K562 (cell line): ENCODE results near the gene SERPING1. TPM values are rescaled to one million over a fixed set of nuclear protein-coding genes. Genes with fewer than 3 reads are reported as not detected.

Experiments
- BCOR ChIP-seq: fragments of 450-650 bp; IDR thresholded peaks from 2 replicates; pipeline ENCODE4 v1.6.1; 2016
- BMI1 ChIP-seq: fragments of 150-350 bp; IDR thresholded peaks from 2 replicates; pipeline ENCODE4 v1.6.1; 2014; ENCODE audit warnings: low read length
- BRD9 ChIP-seq: fragments of 450-650 bp; IDR thresholded peaks from 2 replicates; pipeline ENCODE4 v1.6.1; 2018; ENCODE audit warnings: low read depth; ENCODE audit not compliant: partially characterized antibody
- CEBPB ChIP-seq: fragments of 450-650 bp; IDR thresholded peaks from 2 replicates; pipeline ENCODE4 v1.6.1; 2016; ENCODE audit warnings: missing genetic modification characterization, missing compliant biosample characterization
- EWSR1 ChIP-seq: fragments of 450-650 bp; IDR thresholded peaks from 2 replicates; pipeline ENCODE4 v1.6.1; 2018; ENCODE audit warnings: borderline replicate concordance, mild to moderate bottlenecking, low read depth, moderate library complexity; ENCODE audit not compliant: partially characterized antibody
- PKNOX1 ChIP-seq: fragments of 450-650 bp; IDR thresholded peaks from 2 replicates; pipeline ENCODE4 v1.6.1; 2016
- POU5F1 ChIP-seq: fragments of 150-350 bp; IDR thresholded peaks from 2 replicates; pipeline ENCODE4 v1.6.1; 2014; ENCODE audit warnings: borderline replicate concordance, low read length, low read depth, mild to moderate bottlenecking; ENCODE audit not compliant: partially characterized antibody
- PPARD ChIP-seq: fragments of 250-450 bp; sonication (Bioruptor Pico); IDR thresholded peaks from 2 replicates; pipeline ENCODE4 v1.8.0; 2022; ENCODE audit warnings: inconsistent platforms, mild to moderate bottlenecking, moderate library complexity
- SMARCE1 ChIP-seq: fragments of 450-650 bp; IDR thresholded peaks from 2 replicates; pipeline ENCODE4 v1.7.1; 2016; ENCODE audit warnings: mild to moderate bottlenecking
- ZBTB7A ChIP-seq: IDR thresholded peaks from 2 replicates; pipeline ENCODE4 v1.6.1; 2011; ENCODE audit warnings: low read depth, mild to moderate bottlenecking, low read length, moderate library complexity, borderline replicate concordance; ENCODE audit not compliant: control insufficient read depth
- ZKSCAN8 ChIP-seq: fragments of 200-800 bp; sonication (Bioruptor generic); IDR thresholded peaks from 2 replicates; pipeline ENCODE4 v1.6.1; 2016; ENCODE audit warnings: missing genetic modification characterization, missing compliant biosample characterization
- ZNF12 ChIP-seq: sonication (generic); formaldehyde crosslinking; IDR thresholded peaks from 2 replicates; pipeline ENCODE4 v1.4.0; 2020; ENCODE audit warnings: mild to moderate bottlenecking, missing genetic modification reagents
- polyA plus RNA-seq, 8 experiments: library from polyadenylated mRNA; depleted of rRNA in 4 of 8; stranded (reverse) in 5 of 8; unstranded in 3 of 8; fragments of >200 nt; fragmentation: Nextera tagmentation in 2 of 8; fragmentation: Illumina TruSeq in 1 of 8; extraction: Ambion mirVana in 2 of 8; extraction: Trizol in 1 of 8; gene quantifications; 2 replicates each; pipeline versions ENCODE4 v1.2.1 to v1.2.3, GENCODE V29; 2011 to 2014; ENCODE audit warnings: inconsistent platforms in 1 of 8, missing spikeins in 1 of 8
- total RNA-seq, 7 experiments: library from RNA; depleted of rRNA in 6 of 7; stranded (reverse); fragments of >200 nt in 6 of 7; fragmentation: Illumina TruSeq in 2 of 7; extraction: Trizol in 2 of 7; gene quantifications; 2 replicates each; pipeline versions ENCODE4 v1.2.1 to v1.2.3, GENCODE V29; 2011 to 2021; ENCODE audit warnings: low replicate concordance in 1 of 7
- TF ChIP-seq, protein P1 (sequence below): sonication (generic); formaldehyde crosslinking; IDR thresholded peaks from 2 replicates; pipeline ENCODE4 v1.8.0; 2023; ENCODE audit warnings: mild to moderate bottlenecking, missing genetic modification reagents
- TF ChIP-seq, protein P2 (sequence below), 2 experiments: IDR thresholded peaks; 2 replicates each; pipeline ENCODE4 v1.6.1; 2011; ENCODE audit warnings: borderline replicate concordance in 1 of 2, control low read depth in 1 of 2, low read depth in 1 of 2, low read length in 1 of 2, mild to moderate bottlenecking in 1 of 2, mixed read lengths in 1 of 2, moderate library complexity in 1 of 2; ENCODE audit not compliant: insufficient read depth in 1 of 2, insufficient read length in 1 of 2, poor library complexity in 1 of 2, severe bottlenecking in 1 of 2; ENCODE audit errors: extremely low read depth in 1 of 2
- TF ChIP-seq, protein P3 (sequence below): fragments of 250-450 bp; sonication (Bioruptor Pico); IDR thresholded peaks from 2 replicates; pipeline ENCODE4 v1.8.0; 2022; ENCODE audit warnings: inconsistent platforms, mild to moderate bottlenecking, moderate library complexity, borderline replicate concordance

SERPING1 gene
- total and polyA plus RNA-seq, 9 of the 15 experiments (the other 6 are each of a cell fraction or from before 2014, with no cell fraction given), result 0.10 to 1.00 (median 0.21) TPM; not detected in 2

- TF ChIP-seq ZBTB7A, result peak; percentile 43; the same call in 1 of the 2 replicates
- TF ChIP-seq, protein P1, sequence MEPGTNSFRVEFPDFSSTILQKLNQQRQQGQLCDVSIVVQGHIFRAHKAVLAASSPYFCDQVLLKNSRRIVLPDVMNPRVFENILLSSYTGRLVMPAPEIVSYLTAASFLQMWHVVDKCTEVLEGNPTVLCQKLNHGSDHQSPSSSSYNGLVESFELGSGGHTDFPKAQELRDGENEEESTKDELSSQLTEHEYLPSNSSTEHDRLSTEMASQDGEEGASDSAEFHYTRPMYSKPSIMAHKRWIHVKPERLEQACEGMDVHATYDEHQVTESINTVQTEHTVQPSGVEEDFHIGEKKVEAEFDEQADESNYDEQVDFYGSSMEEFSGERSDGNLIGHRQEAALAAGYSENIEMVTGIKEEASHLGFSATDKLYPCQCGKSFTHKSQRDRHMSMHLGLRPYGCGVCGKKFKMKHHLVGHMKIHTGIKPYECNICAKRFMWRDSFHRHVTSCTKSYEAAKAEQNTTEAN (CRISPR knock-in tag), result no peak
- no peak for TF ChIP-seq SMARCE1
- no peak for TF ChIP-seq ZNF12 (CRISPR knock-in tag)
- TF ChIP-seq POU5F1, result no peak
- TF ChIP-seq CEBPB, result no peak
- TF ChIP-seq ZKSCAN8 (CRISPR knock-in tag), result no peak
- TF ChIP-seq, protein P2, sequence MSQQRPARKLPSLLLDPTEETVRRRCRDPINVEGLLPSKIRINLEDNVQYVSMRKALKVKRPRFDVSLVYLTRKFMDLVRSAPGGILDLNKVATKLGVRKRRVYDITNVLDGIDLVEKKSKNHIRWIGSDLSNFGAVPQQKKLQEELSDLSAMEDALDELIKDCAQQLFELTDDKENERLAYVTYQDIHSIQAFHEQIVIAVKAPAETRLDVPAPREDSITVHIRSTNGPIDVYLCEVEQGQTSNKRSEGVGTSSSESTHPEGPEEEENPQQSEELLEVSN (IDR thresholded peaks at IDR 0.05; ENCODE audit: borderline replicate concordance in 1 of 2, extremely low read depth in 1 of 2, insufficient read depth in 1 of 2, insufficient read length in 1 of 2, low read depth in 1 of 2, low read length in 1 of 2, poor library complexity in 1 of 2, severe bottlenecking in 1 of 2), result no peak
- TF ChIP-seq PPARD, result no peak
- TF ChIP-seq BRD9, result no peak
- TF ChIP-seq BMI1, result no peak
- TF ChIP-seq PKNOX1, result no peak
- TF ChIP-seq, protein P3, sequence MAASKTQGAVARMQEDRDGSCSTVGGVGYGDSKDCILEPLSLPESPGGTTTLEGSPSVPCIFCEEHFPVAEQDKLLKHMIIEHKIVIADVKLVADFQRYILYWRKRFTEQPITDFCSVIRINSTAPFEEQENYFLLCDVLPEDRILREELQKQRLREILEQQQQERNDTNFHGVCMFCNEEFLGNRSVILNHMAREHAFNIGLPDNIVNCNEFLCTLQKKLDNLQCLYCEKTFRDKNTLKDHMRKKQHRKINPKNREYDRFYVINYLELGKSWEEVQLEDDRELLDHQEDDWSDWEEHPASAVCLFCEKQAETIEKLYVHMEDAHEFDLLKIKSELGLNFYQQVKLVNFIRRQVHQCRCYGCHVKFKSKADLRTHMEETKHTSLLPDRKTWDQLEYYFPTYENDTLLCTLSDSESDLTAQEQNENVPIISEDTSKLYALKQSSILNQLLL (CRISPR knock-in tag), result no peak
- no peak for TF ChIP-seq BCOR
- TF ChIP-seq EWSR1, result no peak
Observed at GRCh38 chr11:57649826-57650738, 52.6 kb downstream of the SERPING1 start, which contains the start of gene YPEL4 (continued).
